ENCODE measurements around the gene SPATA45. TPM values are rescaled to one million over a fixed set of nuclear protein-coding genes. Genes with fewer than 3 reads are reported as not detected.
"Not testable (repeated sequence)": the region's sequence is repeated elsewhere in the genome, so short reads cannot be mapped to it uniquely, and the experiment has no call there.

The SPATA45 gene
- polyA plus RNA-seq, 1 of the 3 experiments (the other 2 are of a cell fraction), result not detected

- H3F3A ChIP-seq (replicated peaks; ENCODE audit: insufficient read depth); H3K4me2 ChIP-seq; H2AFZ ChIP-seq (ENCODE audit: low read depth); H3K27ac ChIP-seq (ENCODE audit: low read depth in 2 of 2, low read length in 1 of 2); H3K9me3 ChIP-seq; DNase-seq; H3K4me3 ChIP-seq (ENCODE audit: low read depth in 2 of 2, low read length in 1 of 2); H3K27me3 ChIP-seq (ENCODE audit: insufficient read depth); H3K9ac ChIP-seq; H4K20me1 ChIP-seq (ENCODE audit: insufficient read depth); H3K4me1 ChIP-seq (ENCODE audit: control insufficient read depth in 1 of 2, insufficient read depth in 2 of 2, low read depth in 1 of 2, low read length in 1 of 2); H3K9me2 ChIP-seq: not testable (repeated sequence)
- WGBS (ENCODE audit: low lambda C conversion rate), result 88% methylated on average over 10 of the region's 10 CpGs
- Histone ChIP-seq H3K79me2 (ENCODE audit: insufficient read depth) (peaks cover 56% of the 10 kb centered on the region), H3K36me3 (replicated peaks in 1 of 2; ENCODE audit: control insufficient read depth in 1 of 2, insufficient read depth in 2 of 2, low read length in 1 of 2) (peaks cover 28% of the 10 kb centered on the region in 2 experiments)
- POLR2A ChIA-PET, result interaction anchor here (0.6 kb wide), 1 partner anchor 21 kb away, joined by 4 read pairs; no protein-coding TSS in a partner anchor
- CTCF ChIA-PET, result interaction anchor here (0.6 kb wide), 1 partner anchor 576 kb away, joined by 3 read pairs; no protein-coding TSS in a partner anchor
Measured at GRCh38 chr1:212863345-212863744, 15.9 kb upstream of the SPATA45 start.

DNA sequence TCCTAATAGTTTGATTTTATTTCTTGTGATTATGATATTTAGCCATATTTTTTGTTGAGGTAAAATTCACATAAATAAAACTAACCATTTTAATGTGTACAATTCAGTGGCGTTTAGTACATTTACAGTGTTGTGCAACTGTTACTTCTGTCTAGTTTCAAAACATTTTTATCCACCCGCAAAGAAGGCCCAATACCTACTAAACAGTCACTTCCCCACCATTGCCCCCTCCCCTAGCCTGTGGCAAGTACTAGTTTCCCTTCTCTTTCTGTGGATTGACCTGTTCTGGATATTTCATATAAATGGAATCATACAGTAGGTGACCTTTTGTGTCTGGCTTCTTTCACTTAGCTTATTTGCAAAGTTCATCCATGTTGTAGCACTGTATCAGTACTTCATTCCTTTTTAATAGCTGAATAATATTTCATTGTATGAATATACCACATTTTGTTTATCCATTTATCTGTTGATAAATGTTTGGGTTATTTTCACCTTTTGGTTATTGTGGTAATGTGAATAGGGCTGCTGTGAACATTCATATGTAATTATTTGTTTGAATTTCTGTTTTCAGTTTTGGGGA, 14.8 kb upstream of the SPATA45 start:
- ChIA-PET CTCF (interaction anchor here (1.3 kb wide), 1 partner anchor 134 kb away, joined by 5 read pairs; no protein-coding TSS in a partner anchor), POLR2A (no interaction called here)
- H3K4me2 ChIP-seq, result no peak overlapping the region
- H3K9me2 ChIP-seq, result no peaks in the 10 kb centered on the region
- no peaks in the 10 kb centered on the region for H3K9me3 ChIP-seq
- H3K9ac ChIP-seq, result no peak overlapping the region
- no peak overlapping the region for H3K27ac ChIP-seq (ENCODE audit: low read depth in 2 of 2, low read length in 1 of 2)
- no peaks in the 10 kb centered on the region for H4K20me1 ChIP-seq (ENCODE audit: insufficient read depth)
- H3K4me3 ChIP-seq (ENCODE audit: low read depth in 2 of 2, low read length in 1 of 2), result no peak overlapping the region
- TF ChIP-seq, protein P1, sequence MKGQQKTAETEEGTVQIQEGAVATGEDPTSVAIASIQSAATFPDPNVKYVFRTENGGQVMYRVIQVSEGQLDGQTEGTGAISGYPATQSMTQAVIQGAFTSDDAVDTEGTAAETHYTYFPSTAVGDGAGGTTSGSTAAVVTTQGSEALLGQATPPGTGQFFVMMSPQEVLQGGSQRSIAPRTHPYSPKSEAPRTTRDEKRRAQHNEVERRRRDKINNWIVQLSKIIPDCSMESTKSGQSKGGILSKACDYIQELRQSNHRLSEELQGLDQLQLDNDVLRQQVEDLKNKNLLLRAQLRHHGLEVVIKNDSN (IDR thresholded peaks at IDR 0.05; ENCODE audit: borderline replicate concordance, low read depth), result no peak
- TF ChIP-seq FOXM1 (IDR thresholded peaks at IDR 0.05; ENCODE audit: low read depth) (no peak), ELF1 (IDR thresholded peaks at IDR 0.05) (no peak), NRF1 (IDR thresholded peaks at IDR 0.05; ENCODE audit: low read depth, low read length) (no peak), SIN3A (IDR thresholded peaks at IDR 0.05; ENCODE audit: borderline replicate concordance, low read depth, low read length) (no peak), USF2 (IDR thresholded peaks at IDR 0.05; ENCODE audit: borderline replicate concordance, low read depth, low read length) (no peak), FOSL2 (IDR thresholded peaks at IDR 0.05; ENCODE audit: borderline replicate concordance, low read depth) (no peak), CTCF (IDR thresholded peaks at IDR 0.05) (no peak), PBX3 (IDR thresholded peaks at IDR 0.05) (no peak)
- TF ChIP-seq, protein P2, sequence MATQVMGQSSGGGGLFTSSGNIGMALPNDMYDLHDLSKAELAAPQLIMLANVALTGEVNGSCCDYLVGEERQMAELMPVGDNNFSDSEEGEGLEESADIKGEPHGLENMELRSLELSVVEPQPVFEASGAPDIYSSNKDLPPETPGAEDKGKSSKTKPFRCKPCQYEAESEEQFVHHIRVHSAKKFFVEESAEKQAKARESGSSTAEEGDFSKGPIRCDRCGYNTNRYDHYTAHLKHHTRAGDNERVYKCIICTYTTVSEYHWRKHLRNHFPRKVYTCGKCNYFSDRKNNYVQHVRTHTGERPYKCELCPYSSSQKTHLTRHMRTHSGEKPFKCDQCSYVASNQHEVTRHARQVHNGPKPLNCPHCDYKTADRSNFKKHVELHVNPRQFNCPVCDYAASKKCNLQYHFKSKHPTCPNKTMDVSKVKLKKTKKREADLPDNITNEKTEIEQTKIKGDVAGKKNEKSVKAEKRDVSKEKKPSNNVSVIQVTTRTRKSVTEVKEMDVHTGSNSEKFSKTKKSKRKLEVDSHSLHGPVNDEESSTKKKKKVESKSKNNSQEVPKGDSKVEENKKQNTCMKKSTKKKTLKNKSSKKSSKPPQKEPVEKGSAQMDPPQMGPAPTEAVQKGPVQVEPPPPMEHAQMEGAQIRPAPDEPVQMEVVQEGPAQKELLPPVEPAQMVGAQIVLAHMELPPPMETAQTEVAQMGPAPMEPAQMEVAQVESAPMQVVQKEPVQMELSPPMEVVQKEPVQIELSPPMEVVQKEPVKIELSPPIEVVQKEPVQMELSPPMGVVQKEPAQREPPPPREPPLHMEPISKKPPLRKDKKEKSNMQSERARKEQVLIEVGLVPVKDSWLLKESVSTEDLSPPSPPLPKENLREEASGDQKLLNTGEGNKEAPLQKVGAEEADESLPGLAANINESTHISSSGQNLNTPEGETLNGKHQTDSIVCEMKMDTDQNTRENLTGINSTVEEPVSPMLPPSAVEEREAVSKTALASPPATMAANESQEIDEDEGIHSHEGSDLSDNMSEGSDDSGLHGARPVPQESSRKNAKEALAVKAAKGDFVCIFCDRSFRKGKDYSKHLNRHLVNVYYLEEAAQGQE (IDR thresholded peaks at IDR 0.05; ENCODE audit: low read depth, low read length), result no peak
- peaks cover 0 to 13% of the 10 kb centered on the region in 2 experiments; a peak in 2 of 4 replicates for H3K4me1 ChIP-seq (ENCODE audit: control insufficient read depth in 1 of 2, insufficient read depth in 2 of 2, low read depth in 1 of 2, low read length in 1 of 2)
- DNase-seq, result no peak
- H3F3A ChIP-seq (replicated peaks; ENCODE audit: insufficient read depth), result peaks cover 7% of the 10 kb centered on the region
- peaks cover 56% of the 10 kb centered on the region for H3K79me2 ChIP-seq (ENCODE audit: insufficient read depth)
- H3K27me3 ChIP-seq (ENCODE audit: insufficient read depth), result no peaks in the 10 kb centered on the region
- WGBS (ENCODE audit: low lambda C conversion rate), result 96% methylated on average over 2 of the region's 2 CpGs
- no peak overlapping the region for H2AFZ ChIP-seq (ENCODE audit: low read depth)
- H3K36me3 ChIP-seq (replicated peaks in 1 of 2; ENCODE audit: control insufficient read depth in 1 of 2, insufficient read depth in 2 of 2, low read length in 1 of 2), result peaks cover 24 to 25% of the 10 kb centered on the region in 2 experiments
